ENCODE results near the gene UBALD2. TPM values are rescaled to one million over a fixed set of nuclear protein-coding genes. Genes with fewer than 3 reads are reported as not detected.

Gene UBALD2
- total RNA-seq, 1 donor from 2014 or later: 26.0 TPM

GRCh38 chr17:76318586-76318985, 53.4 kb downstream of the UBALD2 start:
- DNase-seq: no peak
- peaks cover 10% of the 10 kb centered on the region for H3K4me1 ChIP-seq
- TF ChIP-seq, protein P1, sequence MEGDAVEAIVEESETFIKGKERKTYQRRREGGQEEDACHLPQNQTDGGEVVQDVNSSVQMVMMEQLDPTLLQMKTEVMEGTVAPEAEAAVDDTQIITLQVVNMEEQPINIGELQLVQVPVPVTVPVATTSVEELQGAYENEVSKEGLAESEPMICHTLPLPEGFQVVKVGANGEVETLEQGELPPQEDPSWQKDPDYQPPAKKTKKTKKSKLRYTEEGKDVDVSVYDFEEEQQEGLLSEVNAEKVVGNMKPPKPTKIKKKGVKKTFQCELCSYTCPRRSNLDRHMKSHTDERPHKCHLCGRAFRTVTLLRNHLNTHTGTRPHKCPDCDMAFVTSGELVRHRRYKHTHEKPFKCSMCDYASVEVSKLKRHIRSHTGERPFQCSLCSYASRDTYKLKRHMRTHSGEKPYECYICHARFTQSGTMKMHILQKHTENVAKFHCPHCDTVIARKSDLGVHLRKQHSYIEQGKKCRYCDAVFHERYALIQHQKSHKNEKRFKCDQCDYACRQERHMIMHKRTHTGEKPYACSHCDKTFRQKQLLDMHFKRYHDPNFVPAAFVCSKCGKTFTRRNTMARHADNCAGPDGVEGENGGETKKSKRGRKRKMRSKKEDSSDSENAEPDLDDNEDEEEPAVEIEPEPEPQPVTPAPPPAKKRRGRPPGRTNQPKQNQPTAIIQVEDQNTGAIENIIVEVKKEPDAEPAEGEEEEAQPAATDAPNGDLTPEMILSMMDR (IDR thresholded peaks at IDR 0.05; ENCODE audit: borderline replicate concordance): no peak
- intact Hi-C loops (cut with micrococcal nuclease): no loop called here
- no peak overlapping the region for H3K27ac ChIP-seq (replicated peaks)
- no peaks in the 10 kb centered on the region for H3K27me3 ChIP-seq (ENCODE audit: low read depth)
- H3K4me3 ChIP-seq: no peak overlapping the region
- peaks cover 66% of the 10 kb centered on the region for H3K36me3 ChIP-seq
- H3K9me3 ChIP-seq (replicated peaks): no peaks in the 10 kb centered on the region

Other genes starting within 250 kb of the UBALD2 start
- gene EVPL, start 238.0 kb upstream of the UBALD2 start, total RNA-seq: not detected
- gene SRP68, start 192.8 kb upstream of the UBALD2 start, total RNA-seq: 57.4 TPM
- not detected for gene GALR2, start 190.6 kb upstream of the UBALD2 start, total RNA-seq
- gene ZACN, start 186.2 kb upstream of the UBALD2 start, total RNA-seq: not detected
- gene EXOC7, start 161.6 kb upstream of the UBALD2 start, total RNA-seq: 81.1 TPM
- not detected for gene FOXJ1, start 124.1 kb upstream of the UBALD2 start, total RNA-seq
- 4.8 TPM for gene RNF157, start 24.9 kb upstream of the UBALD2 start, total RNA-seq
- 2.4 TPM for gene QRICH2, start 42.9 kb downstream of the UBALD2 start, total RNA-seq
- 30.7 TPM for gene PRPSAP1, start 88.6 kb downstream of the UBALD2 start, total RNA-seq
- 2.3 TPM for gene SPHK1, start 119.3 kb downstream of the UBALD2 start, total RNA-seq
- gene UBE2O, start 187.8 kb downstream of the UBALD2 start, total RNA-seq: 35.7 TPM
- not detected for gene AANAT, start 202.3 kb downstream of the UBALD2 start, total RNA-seq
- gene RHBDF2, start 236.1 kb downstream of the UBALD2 start, total RNA-seq: 13.8 TPM